ENCODE data around the gene CCDC149.
"Not testable (repeated sequence)": the region's sequence is repeated elsewhere in the genome, so short reads cannot be mapped to it uniquely, and the experiment has no call there.

DNA sequence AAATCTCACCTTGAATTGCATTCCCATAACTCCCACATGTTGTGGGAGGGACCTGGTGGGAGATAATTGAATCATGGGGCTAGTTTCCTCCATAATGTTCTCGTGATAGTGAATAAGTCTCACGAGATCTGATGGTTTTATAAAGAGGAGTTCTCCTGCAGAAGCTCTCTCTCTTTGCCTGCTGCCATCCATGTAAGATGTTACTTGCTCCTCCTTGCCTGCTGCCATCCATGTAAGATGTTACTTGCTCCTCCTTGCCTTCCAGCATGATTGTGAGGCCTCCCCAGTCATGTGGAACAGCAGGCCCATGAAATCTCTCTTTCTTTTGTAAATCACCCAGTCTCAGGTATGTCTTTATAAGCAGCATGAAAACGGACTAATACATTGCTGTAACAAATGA, 3.2 kb downstream of the CCDC149 start:
- TF ChIP-seq POLR2AphosphoS5 (IDR thresholded peaks at IDR 0.05; ENCODE audit: borderline replicate concordance, low read depth, low read length); FOXP2 (optimal IDR thresholded peaks at IDR 0.05; ENCODE audit: control extremely low read depth, extremely low read length, insufficient read depth): not testable (repeated sequence)

Data from SK-N-MC (cell line).